GM21367 (cell line): ENCODE data around the gene SLC6A12.
"Not testable (repeated sequence)": the region's sequence is repeated elsewhere in the genome, so short reads cannot be mapped to it uniquely, and the experiment has no call there.

ENCODE experiments used
- ATAC-seq: cut with Tn5 transposase; IDR thresholded peaks from one replicate; pipeline ENCODE4 v1.9.1; 2021; ENCODE audit not compliant: unreplicated experiment

SLC6A12 gene

DNA sequence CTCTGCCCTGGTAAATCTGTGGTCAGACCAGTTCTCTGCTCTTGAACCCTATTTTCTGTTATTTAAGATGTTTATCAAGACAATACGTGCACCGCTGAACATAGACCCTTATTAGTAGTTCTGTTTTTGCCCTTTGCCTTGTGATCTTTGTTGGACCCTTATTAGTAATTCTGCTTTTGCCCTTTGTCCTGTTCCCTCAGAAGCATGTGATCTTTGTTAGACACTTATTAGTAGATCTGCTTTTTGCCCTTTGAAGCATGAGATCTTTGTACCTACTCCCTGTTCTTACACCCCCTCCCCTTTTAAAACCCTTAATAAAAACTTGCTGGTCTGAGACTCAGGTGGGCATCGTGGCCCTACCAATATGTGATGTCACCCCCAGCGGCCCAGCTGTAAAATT lies 22.0 kb upstream of the SLC6A12 start:
- ATAC-seq, result not testable (repeated sequence)

DNA sequence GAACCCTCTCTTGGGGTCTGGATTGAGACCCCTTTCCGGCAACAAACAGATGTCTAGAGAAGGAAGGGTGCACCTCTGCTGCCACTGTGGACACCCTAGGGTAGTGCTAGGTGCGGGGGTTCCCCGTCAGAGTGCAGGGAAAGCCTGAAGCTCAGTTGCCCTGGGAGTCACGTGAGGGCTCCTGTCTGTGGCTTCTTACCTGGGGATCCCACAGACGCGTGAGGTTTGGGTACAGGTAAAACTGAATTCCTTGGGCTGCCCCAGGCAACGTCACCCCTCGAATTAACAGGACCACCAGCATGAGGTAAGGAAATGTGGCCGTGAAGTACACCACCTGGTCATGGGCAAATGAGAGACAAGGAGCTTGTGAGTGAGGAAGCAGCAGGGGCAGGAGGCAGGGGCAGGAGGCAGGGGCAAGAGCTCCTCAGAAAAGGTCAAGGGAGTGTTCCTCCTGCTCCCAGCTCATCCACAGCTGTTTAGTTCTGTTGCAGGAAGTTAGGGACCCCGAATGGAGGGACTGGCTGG lies 21.0 kb upstream of the SLC6A12 start:
- ATAC-seq, result no peak

DNA sequence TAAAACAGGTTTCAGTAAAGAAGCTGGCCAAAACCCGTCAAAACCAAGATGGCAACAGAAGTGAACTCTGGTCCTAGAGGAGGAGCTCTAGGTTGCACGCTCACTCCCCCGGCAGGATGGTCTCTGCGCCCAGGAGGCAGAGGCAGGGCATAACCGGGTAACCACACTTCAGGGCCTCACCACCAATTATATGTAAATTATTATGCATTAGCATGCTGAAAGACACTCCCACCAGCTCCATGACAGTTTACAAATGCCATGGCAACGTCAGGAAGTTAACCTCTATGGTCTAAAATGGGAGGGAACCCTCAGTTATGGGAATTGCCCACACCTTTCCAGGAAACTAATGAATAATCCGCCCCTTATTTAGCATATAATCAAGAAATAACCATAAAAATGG lies 20.1 kb upstream of the SLC6A12 start:
- ATAC-seq, result no peak

DNA sequence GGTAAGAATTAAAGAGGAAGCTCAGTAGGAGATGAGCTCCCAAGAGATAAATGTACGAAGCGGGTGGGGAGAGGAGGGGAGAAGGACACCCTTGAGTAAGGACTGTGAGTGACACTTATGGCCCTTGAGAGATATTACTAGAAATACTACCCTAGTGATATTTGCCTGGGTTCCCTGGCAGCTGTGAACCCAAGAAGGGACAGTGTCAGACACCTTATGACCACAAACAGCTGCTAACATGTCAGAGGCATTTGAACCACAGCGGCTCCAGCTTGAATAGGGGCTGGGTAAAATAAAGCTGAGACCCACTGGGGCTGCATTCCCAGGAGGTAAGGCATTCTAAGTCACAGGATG lies 19.6 kb upstream of the SLC6A12 start:
- ATAC-seq, result no peak

DNA sequence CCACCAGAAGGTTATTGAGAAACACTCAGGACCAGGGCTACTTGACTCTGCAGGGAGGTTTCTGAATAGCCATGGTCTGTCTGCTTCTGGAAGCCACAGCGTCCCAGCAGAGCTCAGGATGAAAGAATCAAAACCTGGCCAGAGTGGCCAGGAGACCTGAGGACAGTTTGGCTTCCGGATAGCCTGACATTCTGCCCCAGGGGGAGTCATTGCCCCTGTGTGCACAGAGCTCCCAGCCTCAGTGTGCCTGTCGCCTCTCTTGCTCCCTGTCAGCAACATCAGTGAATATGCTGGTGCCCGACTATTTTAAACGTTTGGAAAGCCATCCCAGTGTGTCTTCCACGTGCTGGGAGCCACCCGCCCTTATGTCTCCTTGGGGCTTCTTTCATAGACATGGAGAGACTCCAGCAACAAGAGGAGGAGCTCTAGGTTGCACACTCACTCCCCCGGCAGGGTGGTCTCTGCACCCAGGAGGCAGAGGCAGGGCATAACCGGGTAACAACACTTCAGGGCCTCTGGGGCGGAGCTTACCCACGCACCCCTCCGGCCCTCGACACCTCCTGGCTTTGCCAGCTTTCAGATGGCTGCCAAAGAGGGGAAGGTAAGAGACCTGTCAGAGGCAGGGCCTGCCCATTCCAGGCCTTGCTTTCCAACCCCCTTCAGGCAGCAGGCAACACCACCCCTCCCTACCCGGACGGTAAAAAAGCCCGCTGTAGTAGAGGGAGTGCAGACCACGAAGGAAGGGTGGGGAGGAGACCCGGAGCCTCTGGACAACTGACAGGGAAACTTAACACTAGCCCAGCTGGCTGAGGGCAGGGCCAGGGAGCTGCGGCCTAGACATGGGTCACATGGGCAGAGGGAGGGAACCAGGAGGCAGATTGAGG lies 19.0 kb upstream of the SLC6A12 start:
- ATAC-seq, result no peak

DNA sequence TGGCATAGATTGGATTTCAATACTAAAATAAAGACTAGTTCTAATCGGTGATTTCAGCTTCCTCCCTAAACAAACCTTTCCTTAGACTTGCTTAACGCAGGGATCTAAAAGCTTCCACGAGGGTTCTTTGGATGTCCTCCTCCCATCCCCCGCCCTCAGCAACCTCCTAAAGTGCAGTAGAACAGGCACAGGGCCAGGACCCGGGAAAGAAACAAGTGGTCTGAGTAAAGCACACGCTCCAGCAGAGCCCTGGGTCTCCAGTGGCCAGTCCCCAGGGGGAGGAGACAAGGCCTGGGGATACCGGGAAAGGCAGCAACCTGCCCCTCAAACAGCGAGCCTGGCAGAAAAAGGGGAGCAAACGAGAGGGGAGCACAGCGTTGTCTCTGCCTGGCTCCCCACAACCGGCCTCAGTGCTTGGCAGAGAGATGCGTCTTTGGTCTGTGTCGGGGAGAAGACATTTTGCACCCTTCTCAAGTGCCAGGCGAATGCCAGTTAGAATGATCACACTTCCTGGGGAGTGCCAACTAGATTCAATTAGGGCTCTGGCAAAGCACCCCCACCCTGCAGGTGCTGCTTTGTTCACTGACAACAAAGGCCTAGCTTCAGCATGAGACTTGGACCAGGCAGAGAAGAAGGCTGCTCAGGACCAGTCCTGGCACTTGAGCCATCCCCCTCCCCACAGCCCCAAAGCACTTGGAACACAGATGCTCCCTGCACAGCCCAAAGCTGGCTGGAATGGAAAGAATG lies 17.1 kb upstream of the SLC6A12 start:
- ATAC-seq, result no peak

DNA sequence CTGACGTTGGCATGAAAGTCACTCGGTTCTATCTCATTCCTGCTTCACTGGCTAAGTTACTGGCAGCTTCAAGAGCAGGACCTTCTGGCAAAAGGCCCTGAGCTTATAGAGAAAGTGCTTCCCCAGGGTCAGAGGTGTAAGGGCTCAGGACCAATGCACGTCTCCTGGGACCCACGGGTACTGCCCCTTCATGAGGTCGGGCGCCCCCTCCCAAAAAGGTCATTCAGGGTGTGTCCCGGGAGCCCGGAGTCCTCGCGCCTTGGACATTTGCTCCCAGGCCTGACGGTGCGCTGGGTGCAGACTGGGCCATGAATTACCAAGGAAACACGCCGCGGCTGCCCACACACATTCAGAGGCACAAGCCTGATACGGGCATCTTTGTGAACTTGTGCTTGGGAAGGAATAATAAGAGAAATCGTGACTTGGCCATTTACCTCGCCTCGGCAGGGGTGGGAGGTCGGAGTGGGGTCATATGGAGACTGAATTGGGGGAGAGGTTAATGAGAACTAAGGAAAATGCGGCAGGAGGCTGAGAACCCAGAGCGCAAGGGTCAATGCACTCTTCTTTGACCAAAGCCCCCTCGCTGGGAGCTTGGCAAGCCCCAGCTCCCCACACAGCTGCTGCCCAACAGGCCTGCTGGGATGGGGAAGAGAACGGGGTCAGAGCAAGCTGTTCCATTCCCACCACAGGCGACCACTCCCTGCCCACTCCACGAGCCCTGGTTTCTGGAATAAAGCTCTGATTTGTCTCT lies 15.7 kb upstream of the SLC6A12 start:
- no peak for ATAC-seq

DNA sequence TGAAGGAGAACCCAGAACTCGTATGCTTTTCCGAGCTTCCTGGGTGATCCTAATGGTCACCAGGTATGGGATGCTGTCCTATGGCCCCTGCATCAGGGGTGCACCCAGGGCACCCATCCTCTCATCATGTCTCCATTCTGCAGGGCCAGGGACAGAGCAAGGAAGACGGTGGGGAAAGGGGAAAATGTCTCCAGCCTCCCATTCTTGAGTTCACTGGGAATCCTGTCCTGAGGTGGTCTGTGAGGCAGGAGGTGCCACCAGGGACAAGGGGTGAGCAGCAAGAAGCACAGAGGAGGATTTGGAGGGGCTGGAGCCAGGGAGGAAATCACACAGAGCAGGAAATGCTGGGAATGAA lies 14.9 kb upstream of the SLC6A12 start:
- no peak for ATAC-seq

DNA sequence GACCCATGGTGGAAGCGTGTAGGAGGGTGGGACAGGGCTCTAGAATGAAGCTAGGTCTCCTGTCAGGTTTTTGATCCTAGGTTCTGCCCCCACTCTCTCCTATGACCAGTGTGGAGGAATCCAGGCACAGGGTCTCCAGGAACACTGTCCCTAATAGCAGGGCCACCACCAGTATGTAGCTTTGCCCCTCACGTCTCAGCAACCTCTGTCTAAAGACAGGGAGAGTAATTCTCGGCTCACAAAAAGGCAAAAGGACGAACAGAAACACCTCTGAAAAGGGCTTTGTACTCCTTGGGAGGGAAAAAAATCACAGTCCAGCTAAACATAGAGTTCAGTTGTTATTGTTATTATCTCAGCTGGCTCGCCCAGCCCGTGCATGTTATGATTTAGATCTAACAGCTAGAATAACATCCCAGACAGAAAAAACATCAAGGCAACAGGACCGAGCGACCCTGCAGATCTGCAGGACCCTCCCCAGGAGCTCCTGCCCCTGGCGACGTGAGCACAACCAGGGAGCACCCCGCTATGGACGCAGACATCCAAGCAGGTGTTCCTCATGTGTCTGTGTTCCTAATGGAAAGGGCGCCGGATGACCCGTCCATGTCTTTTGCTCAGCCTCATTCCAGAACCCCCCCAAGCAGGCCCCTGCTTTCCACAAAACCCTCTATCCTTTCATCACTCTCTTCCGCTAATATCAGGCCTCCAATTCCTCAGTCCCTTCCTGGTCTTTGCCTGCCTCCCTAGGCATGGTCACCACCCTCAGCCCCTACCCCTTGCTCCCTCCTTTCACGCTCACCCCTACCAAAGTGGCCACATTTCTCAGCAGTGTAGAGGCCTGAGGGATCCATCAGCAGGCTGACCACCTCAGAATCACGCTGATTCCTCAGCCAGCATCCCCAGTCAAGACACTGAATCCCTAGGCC lies 14.2 kb upstream of the SLC6A12 start:
- ATAC-seq, result no peak

DNA sequence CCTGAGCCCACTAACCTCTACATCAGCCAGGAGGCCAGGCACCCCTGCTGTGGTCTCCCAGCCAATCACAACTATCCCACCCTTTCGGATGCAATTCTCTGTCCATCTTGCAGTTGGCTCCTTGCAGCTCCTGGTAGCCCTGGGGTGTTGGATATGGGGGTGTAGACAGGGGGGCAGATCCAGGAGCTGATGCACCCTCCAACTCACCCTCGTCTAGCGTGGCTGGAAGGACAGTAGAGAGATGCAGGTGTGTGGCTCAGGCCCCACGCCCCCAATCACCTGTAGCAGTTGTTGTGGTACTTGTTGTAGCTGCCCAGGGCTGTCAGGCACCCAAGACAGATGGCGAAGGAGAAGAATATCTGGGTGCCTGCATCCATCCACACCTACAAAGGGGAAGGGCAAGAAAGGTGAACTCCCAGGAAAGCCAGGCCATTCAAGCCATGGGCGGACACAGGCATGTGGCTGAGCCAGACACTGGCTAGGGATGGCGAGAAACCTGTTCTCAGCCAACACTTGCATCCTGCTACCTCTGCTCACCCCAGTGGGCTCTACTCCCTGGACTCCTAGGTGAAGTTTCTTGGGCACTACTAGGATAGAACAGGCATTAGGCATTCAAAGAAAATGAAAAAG lies 13.4 kb upstream of the SLC6A12 start:
- no peak for ATAC-seq

DNA sequence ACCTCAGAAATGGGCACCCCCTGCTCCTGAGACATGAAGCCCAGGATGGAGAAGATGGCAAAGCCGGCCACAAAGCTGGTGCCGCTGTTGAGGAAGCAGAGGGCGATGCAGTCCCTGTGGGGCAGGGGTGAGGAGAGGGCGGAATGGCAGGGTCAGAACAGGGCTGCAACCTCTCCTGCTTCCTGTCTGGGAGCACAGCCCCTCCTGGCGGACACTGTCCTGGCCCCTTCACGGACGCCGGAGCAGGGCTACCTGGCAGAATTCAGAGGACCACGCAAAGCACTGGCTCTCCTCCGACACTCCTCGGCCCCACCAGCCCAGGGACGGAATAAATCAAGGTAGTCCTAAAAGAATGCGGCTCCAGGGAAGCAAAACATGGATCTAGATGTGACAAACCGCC lies 12.4 kb upstream of the SLC6A12 start:
- no peak for ATAC-seq

DNA sequence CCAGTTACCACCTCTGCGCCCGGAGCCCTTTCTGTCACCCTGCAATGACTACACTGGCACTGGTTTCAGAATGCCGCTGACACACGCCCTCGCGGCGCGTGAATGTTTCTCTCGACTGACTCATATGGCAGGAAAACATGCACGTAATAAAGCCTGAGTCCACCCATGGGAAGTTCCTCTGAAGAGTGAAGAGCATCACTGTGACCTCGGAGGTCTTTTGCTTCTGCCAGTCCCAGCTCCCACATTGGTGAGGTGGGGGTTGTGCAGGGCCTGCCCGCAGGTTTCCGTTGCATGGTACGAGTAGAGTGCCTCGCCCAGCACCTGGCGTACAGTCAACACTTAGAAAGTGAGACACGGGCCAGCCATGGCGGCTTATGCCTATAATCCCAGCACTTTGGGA lies 11.1 kb upstream of the SLC6A12 start:
- ATAC-seq, result no peak

DNA sequence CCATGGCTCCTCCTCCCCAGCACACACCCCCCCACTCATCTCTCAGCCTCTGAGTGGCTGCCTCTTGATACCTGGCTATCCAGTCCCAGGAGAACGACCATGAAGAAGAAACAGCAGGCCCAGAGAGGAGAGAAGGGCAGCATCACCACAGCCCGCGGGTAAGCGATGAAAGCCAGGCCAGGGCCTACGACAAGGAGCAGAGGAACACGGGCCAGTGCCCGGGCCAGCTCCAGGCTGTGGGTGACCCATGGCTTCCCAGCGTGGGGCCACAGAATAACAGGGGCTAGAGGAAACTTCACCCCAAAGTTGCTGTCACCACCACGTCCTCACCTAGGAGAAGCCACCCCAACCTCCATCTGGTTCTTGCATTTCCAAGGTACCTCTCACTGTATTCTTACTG lies 10.4 kb upstream of the SLC6A12 start:
- ATAC-seq, result no peak

DNA sequence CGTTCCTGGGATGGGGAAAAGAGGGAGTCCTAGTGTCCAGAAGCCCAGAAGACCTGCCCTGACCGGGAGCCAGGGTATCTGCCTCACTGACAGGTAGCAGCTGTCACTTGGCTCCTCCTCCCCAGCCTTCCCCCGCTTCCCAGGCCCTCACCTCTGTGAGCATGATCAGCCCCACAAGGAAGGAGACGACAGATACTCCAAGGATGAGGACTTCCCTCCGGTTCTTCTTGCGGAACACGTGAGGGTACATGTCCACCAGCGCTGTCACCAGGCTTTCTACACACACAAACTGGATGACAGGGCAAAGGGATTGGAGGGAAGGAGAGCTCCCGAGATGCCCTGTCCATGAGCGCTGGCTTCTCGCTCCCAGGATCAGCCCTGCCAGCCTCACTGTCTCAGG lies 9.9 kb upstream of the SLC6A12 start:
- ATAC-seq, result no peak

DNA sequence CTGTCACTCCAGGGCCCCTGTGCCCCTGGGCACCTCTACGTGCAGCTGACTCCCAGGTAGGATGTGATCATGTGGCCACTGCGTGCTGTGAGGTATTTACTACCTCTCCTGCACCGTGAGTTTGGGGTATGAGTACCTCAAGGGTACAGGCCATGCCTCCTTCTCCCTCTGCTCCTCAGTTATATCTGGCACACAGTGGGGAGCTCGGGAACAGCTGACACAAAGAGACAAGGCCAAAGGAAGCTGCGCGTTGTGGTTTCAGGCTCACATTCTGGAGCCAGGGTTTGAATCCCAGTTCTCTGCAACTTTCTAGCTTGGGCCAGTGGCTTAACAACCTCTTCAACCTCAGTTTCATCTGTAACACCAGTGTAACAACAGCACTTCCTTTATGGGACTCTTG lies 7.8 kb upstream of the SLC6A12 start:
- no peak for ATAC-seq

DNA sequence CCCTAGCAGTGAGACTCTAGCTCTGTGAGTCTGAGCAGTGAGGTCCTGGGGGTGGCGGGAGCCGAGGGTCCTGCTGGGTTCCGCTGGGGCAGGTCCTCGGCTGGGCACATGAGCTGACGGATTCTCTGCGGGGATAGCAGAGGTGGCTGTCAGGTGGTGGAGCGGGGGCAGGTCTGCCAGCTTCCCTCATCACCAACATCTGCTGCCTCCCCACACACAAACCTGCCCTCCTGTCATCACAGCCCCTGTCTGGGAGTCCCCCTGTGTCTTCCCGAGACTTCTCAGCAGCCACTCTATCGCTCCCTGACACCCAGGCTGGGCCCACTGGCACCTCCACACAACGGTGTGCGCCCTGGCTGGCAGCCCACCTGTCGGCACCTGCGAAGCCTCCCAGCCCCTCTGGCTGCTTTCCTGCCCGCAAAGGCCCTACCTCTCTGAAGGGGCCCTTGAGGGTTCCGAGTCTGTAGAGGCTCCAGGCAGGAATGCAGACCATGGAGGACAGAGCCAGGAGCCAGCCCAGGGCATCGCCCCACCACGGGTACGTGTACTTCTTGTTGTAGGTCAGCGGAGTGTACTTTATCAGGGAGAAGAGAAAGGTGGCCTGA lies 7.1 kb upstream of the SLC6A12 start:
- ATAC-seq, result no peak

DNA sequence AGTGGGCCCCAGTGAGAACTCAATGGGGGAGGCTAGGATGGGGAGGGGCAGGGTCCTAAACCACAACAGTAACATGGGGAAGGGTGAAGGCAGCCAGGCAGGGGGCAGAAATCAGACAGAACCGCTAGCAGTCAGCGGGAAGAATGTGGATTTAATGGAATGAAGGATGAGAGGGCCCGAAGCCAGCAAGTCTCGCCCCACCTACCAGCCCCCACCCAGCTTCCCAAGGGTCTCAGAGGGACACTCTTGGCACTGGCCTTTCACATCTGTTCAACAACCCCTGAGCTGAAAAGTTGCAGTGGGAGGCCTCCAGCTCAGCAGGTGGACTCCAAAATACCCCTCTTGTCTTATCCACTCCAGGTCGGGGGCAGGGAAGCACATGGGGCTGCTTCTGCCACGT lies 6.5 kb upstream of the SLC6A12 start:
- ATAC-seq, result no peak

DNA sequence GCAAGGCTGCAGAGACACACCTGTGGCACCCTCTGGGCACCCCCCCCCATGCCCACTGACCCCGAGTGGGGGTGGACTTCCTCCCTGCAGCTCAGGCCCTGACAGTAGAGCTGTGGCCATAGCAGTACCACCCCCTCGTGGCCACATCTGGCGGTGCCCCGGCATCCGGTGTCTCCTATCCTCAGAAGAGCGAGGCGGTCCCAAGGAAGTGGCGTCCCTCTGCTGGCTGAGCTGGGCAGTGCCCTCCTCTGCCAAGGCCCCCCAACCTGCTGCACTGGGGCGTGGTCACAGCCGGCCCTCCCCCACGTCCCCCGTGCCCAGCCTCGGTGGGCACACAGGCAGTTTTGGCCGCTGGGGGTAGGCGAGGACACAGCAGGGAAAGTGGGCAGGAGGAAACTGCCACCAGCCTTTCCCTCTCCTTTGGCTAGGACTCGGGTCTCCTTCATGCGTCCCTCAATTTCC lies 6.0 kb upstream of the SLC6A12 start:
- ATAC-seq, result no peak

DNA sequence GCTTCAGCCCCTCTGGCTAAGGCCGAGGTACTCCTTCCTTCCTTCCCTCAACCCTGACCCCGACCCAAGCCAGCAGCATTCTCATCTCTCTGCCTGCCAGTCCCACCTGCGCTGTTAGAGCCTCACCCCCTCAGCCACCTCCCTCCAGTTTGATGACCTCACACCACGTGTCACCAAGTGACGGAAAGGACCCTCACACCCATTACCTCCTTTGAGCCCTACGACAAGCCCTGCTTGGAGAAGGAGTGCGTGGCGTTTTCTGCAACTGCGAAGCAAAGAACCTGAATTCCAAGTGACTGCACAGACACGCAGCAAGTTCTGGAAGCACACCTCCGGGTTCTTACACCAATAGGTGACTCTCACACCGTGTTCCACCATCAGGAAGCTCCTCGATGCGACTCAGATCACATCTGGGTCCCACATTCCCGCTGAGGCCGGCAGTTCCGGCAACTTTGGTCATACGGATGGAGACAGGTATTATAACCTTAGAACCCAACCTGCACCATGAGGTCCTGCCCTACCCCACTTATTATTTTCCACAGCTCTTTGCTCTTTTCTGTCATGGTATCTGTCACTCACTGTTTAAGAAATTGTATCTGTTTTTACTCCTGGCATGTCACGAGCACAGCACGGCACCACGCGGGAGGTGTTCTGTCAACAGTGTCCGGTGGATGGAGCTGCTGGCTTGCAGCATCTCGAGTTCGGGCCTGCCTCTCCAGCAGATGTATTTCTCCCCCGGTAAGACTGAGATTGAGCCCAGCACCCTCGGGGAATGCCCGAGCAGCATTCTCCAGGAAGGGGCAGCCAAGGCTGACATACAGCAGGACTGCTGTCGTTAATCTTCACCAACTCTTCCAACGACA lies 5.0 kb upstream of the SLC6A12 start:
- no peak for ATAC-seq
